HG02840 (cell line): ENCODE data around the gene DHFR.
"Not testable (repeated sequence)": the region's sequence is repeated elsewhere in the genome, so short reads cannot be mapped to it uniquely, and the experiment has no call there.

Source experiments
- ATAC-seq: cut with Tn5 transposase; IDR thresholded peaks from one replicate; pipeline ENCODE4 v1.9.1; 2021; ENCODE audit warnings: mild to moderate bottlenecking, moderate library complexity, moderate number of reproducible peaks; ENCODE audit not compliant: unreplicated experiment, low FRiP score

DHFR gene

DNA sequence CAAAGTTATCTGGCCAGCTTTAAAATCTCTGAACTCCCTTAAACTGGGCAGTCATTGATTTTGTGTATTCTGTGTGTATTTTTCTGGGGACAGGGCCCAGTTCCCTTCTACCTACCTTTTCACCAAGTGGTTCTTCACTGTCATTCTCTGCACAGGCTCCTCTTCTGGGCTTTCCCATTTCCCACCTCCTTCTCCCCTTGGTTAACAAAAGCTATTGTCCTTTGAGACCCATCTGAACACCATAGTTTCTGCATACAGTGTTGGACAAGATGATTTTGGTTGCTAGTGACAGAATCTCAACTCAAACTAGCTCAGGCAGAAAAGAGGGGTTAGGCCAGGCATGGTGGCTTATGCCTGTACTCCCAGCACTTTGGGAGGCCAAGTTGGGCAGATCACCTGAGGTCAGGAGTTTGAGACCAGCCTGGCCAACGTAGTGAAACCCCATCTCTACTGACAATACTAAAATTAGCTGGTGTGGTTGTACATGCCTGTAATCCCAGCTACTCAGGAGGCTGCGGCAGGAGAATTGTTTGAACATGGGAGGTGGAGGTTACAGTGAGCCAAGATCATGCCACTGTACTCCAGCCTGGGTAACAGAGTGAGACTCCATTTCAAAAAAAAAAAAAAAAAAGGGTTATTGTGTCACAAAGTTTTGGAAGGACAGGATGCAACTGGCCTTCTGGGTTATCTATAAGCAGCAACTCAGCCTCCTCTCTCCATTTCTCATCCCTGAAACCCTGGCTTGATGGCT, 53.7 kb downstream of the DHFR start:
- ATAC-seq = no peak

DNA sequence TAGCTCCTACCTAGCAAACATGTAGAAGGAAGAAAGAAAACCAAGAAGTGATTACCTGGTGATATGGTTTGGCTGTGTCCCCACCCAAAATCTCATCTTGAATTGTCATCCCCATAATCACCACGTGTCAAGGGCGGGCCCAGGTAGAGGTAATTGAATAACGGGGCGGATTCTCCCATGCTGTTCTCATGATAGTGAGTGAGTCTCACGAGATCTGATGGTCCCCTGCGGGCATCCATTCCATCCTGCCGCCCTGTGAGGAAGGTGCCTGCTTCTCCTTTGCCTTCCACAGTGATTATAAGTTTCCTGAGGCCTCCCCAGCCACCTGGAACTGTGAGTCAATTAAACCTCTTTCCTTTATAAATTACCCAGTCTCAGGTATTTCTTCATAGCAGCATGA, 57.3 kb downstream of the DHFR start:
- no peak for ATAC-seq

DNA sequence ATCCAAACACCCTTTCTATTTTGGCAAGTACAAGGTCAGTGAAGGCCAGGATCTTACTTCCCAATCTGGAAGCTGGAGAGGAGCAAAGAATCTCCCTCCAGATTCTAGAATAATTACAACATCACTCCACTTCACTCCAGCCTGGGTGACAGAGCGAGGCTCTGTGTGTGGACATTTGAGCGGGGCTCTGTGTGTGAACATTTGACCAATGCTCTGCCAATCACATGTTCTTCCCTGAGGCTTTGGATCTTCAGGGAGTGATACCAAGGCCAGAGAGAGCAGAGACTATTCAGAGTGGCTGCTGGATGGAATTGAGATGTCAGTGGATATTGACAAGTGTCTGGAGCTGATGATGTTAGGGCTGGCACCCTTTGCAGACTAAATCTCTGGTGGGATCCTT, 60.0 kb downstream of the DHFR start:
- ATAC-seq = no peak

DNA sequence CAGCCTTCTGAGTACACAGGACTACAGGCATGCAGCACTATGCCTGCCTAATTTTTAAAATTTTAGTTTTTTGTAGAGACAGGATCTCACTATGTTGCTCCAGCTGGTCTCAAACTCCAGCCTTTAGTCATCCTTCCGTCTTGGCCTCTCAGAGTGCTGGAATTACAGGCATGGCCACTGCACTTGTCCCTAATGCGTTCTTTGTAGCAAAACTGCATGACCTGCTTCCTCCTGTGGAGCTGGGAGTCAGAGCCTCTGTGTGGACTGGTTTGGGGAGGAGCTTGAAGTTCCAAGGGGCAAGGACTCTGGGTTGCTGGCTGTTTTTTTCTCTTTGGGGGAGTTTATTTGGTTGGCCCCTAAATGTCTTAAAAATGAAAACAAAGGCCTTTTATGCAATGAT, 62.0 kb downstream of the DHFR start:
- no peak for ATAC-seq

DNA sequence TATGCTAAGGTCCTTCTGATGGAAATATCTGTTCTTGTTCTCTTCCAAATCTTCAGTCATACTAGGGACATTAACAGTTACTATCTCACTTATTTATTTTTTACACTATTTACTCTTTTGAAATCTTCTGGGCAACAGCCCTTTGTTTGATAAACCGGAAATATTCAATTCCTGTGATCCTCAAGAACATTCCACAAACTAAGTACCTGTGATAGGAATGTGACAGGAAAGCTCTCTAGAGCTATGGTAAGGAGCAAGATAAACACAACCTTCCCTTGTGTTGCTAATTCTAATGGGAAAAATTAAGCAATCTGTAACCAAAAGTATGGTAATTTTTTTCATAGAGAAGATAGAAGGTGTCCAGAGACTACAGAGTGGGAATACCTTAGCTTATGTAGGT, 62.7 kb downstream of the DHFR start:
- no peak for ATAC-seq

DNA sequence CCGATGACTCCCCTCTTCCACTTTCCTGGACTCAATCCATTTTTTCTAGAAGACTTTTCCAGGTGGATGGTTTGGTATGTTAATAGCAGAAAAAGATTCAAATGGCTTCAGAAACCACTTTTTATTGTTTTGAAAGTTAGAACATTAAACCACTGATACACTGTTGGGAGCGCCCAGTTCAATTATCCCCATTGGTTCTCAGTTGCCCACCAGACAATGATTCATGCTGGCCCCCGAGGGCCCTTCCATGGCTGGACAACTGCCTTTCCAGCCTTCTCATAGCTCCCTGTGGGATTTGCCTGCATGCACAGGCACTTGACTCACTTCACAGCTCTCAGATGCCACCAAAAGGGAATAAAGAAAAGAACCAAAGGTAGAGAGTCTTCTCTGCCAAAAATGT, 63.4 kb downstream of the DHFR start:
- ATAC-seq = no peak

DNA sequence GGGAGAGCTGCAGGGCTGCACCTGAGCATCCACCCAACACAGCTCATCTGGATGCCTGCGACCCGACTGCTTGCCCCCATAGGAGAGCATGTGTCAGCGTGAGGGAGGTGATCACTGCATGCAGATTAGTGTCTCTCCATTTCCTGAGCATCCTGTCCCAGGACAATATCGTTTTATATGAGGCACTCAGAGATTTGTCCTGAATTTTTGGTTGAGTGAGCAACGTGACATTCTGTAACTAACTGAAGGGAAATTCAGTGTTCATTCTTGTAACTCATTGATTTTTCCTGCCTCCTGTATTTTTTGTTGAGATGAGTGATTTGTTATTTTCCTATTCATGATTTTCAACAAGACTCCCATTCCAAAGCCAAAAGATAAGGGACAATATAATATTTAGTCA, 64.0 kb downstream of the DHFR start:
- no peak for ATAC-seq

DNA sequence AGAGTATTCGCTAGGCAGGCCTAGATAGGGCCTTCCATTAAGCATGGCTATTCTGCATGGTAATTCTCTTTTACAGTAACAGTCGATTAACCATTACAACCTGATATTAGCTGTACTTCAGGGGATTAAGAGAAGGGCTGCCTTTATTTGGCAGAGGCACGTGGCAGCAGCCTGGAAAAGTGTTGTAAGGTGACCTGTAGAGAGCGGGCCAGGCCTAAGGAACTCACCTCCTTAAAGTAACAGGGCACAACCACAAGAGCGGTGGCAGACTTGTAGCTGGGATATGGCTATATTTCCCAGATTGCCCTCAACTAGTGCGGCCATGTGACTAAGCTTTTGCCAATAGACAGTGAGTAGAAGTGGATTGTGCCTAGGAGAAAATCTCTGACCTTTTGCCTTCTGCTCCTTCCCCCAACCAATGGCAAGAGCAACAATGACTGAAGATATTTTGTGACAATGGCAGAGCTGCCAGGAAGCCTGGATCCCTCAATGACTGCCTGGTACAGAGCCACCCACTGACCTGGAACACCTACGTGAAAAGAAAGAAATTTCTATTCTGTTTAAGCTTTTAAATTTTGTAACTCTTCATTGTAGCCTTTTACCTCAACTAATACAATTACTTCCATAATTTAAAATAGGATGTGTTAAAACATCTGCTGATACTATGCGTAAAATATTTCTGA, 65.8 kb downstream of the DHFR start:
- no peak for ATAC-seq

DNA sequence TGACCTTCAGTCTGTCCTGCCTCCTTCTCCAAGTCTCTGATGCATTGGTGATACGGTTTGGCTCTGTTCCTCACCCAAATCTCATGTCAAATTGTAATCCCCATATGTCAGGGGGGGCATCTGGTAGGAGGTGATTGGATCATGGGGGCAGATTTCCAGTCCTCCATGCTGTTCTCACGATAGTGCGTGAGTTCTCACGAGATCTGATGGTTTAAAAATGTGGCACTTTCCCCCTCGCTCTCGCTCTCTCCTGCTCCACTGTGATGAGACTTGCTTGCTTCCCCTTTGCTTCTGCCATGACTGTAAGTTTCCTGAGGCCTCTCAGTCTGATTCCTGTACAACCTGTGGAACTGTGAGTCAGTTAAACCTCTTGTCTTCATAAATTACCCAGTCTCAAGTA, 70.0 kb downstream of the DHFR start:
- ATAC-seq = no peak

DNA sequence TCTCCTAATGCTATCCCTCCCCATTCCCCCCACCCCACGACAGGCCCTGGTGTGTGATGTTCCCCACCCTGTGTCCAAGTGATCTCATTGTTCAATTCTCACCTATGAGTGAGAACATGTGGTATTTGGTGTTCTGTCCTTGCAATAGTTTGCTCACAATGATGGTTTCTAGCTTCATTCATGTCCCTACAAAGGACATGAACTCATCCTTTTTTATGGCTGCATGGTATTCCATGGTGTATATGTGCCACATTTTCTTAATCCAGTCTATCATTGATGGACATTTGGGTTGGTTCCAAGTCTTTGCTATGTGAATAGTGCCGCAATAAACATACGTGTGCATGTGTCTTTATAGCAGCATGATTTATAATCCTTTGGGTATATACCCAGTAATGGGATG, 74.5 kb downstream of the DHFR start:
- not testable (repeated sequence) for ATAC-seq

DNA sequence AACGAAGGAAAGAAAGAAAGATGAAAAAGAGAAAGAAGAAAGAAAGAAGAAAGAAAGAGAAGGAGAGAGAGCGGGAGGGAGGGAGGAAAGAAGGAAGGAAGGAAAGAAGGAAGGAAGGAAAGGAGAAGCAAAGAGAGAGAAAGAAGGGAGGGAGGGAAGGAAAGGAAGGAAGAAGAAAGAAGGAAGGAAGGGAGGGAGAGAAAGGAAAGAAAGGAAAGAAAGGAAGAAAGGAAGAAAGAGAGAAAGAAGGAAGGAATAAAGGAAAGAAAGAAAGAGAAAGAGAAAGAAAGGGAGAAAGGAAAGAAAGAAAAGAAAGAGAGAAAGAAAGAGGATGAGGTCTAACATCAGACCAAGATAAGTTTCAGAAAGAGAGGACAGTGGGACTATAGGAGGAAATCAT, 75.7 kb downstream of the DHFR start:
- ATAC-seq = no peak

DNA sequence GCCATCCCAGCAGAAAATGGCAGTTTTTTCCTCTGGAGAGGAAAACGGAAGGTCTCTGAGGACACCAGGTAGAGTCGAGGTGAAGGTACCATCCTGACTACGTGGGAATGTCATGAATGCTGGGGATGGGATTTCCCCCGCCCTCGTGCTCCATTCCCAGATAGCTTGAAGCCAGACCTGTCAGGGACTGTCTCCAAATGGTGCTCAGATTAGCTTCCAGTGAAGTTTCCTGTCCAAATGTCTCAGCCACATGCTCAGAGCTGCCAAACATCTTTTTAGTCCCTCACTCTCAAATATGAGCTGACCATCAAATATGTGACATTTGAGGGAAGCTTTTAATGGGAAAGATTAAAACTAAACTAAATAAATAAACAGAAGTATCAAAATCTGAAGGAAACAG, 77.1 kb downstream of the DHFR start:
- no peak for ATAC-seq

DNA sequence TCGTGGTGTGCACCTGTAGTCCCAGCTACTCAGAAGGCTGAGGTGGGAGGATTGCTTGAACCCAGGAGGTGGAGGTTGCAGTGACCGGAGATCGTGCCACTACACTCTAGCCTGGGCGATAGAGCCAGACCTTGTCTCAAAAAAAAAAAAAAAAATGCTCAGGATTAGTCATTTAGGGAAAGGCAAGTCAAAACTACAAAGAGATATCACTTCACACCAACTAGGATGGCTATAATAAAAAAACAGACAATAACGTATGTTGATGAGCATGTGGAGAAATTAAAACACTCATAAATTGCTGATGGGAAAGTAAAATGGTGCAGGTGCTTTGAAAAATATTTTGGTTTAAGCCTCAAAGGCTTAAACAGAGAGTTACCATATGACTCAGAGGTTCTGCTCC, 78.4 kb downstream of the DHFR start:
- no peak for ATAC-seq
